Endometrium (tissue), 2 donors: ENCODE measurements around the gene RBM10.
"Not testable (repeated sequence)": the region's sequence is repeated elsewhere in the genome, so short reads cannot be mapped to it uniquely, and the experiment has no call there.

Experiments used
- FAIRE-seq: peaks from 2 replicates; lab custom pipeline; 2012; peaks lifted over from hg19 to GRCh38; lab: Jason Lieb, UNC
- donor health status: control.
- donor health status: control.

Gene RBM10, protein sequence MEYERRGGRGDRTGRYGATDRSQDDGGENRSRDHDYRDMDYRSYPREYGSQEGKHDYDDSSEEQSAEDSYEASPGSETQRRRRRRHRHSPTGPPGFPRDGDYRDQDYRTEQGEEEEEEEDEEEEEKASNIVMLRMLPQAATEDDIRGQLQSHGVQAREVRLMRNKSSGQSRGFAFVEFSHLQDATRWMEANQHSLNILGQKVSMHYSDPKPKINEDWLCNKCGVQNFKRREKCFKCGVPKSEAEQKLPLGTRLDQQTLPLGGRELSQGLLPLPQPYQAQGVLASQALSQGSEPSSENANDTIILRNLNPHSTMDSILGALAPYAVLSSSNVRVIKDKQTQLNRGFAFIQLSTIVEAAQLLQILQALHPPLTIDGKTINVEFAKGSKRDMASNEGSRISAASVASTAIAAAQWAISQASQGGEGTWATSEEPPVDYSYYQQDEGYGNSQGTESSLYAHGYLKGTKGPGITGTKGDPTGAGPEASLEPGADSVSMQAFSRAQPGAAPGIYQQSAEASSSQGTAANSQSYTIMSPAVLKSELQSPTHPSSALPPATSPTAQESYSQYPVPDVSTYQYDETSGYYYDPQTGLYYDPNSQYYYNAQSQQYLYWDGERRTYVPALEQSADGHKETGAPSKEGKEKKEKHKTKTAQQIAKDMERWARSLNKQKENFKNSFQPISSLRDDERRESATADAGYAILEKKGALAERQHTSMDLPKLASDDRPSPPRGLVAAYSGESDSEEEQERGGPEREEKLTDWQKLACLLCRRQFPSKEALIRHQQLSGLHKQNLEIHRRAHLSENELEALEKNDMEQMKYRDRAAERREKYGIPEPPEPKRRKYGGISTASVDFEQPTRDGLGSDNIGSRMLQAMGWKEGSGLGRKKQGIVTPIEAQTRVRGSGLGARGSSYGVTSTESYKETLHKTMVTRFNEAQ

DNA sequence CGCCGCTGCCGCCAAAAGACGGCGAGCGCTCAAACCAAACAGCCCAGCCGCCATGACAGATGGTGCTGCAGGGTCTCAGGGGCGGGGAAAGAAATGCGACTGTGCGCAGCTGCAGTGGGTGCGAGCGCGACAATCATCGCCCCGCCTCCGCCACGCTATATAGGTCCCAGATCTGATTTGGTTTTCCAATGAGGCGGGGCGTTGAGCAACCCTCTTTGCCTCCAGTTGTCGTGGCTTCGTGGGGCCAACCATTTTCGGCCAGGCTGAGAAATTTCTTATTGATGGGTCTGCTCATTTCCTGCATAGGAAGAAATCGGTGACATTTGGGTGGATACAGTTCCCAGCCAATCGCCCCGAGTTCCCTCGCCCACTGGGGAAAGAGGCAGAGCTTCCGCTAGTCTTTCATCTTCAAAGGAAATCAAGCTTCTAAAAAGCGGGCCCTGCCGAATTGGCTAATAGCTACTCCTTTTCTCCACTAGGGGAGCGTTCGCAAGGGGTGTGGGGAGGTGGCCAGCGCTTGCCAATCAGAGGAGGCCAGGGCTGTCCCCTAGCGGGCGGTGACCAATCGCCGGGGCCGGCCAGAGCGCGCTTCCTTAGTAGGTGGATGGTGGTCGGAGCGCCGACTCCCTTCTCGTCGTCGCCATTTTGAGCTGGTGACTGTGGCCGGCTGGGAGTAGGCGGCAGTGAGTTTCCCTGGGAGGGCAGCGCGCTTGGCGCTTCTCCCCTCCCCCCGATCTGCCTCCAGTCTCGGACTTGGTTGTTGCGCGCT lies at the start of gene RBM10, which contains the start of gene NDUFB11:
RBM10 (plus strand) TSS at position 596 of the 769 bp plus-strand sequence. CDS start 2,261 bp downstream, outside the sequence.
NDUFB11 (minus strand) TSS at position 77 of the 769 bp plus-strand sequence; CDS start at position 54, 23 bp downstream.
- FAIRE-seq: no peak

DNA sequence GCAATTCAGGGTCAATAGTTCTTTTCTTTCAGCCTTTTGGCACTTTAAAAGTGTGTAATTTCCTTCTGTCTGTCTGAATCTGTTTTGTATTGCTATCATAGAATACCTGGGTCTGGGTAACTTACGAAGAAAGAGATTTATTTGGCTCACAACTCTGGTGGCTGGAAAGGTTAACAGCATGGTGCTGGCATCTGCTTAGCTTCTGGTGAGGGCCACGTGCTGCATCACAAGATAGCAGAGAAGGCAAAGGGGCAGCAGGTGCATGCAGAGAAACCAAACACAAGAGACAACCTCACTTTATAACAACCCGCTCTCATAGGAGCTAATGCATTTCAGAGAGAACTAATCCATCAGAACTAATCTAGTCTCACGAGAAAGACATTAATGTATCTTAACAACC lies 48.0 kb upstream of the RBM10 start:
- no peak for FAIRE-seq

DNA sequence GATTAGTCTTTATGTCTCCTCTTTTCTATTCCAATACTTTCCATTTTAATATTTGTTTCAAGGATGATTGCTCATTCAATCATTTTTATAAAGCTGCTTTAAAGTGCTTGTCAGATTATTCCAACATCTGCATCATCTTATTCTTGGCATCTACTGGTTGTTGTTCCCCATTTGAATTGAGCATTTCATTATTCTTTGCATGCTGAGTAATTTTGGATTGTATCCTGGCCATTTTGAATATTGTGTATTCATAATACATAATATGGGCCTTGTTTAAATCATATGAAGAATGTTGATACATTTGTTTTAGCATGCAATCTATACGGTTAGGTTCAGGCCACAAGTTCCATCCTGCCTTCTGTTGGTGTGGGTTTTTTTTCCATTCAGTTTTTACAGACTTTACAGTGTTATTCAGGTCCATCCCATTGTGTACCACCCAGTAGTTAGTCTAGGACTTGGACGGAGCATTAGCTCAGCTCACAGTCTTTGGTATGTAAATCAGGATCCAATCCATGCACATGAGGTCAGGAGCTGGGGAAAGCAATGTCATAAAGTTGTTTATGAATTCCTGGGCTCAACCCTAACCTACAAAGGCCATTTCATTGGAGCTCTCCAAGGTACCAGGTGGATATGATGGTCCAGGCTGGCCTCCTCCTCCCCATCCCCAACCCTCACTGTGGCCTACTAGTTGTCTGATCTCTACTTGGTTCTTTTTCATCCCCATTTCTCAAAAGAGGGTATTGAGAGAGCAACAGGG lies 46.5 kb upstream of the RBM10 start:
- FAIRE-seq: no peak

DNA sequence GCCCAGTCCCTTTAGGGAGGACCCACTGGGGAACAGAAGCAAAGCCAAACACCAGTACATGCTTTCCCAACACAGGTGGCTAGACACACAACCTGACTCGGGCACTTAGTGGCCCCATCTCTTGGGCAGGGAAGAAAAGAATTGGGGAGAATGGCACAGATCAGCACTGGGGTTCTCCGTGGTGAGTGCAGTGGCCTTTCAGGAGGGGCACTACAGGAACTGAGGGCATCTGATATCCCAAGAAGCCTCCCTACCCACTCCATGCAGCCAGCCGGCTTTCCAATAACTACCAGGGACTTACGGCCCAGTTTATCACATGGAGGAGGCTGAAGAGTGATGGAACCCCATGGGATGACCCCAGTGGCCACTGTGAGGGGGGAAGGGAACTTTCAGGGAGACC lies 43.8 kb upstream of the RBM10 start:
- FAIRE-seq: no peak

DNA sequence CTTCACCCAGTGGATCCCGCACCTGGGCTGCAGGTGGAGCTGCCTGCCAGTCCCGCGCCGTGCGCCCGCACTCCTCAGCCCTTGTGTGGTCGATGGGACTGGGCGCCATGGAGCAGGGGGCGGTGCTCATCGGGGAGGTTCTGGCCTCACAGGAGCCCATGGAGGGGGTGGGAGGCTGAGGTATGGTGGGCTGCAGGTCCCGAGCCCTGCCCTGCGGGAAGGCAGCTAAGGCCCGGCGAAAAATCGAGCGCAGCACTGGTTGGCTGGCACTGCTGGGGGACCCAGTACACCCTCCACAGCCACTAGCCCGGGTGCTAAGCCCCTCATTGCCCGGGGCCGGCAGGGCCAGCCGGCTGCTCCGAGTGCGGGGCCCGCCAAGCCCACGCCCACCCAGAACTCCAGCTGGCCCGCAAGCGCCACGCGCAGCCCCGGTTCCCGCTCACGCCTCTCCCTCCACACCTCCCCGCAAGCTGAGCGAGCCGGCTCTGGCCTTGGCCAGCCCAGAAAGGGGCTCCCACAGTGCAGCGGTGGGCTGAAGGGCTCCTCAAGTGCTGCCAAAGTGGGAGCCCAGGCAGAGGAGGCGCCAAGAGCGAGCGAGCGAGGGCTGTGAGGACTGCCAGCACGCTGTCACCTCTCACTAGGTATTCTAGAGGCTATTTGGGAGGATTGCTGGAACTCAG lies 33.9 kb upstream of the RBM10 start:
- not testable (repeated sequence) for FAIRE-seq

DNA sequence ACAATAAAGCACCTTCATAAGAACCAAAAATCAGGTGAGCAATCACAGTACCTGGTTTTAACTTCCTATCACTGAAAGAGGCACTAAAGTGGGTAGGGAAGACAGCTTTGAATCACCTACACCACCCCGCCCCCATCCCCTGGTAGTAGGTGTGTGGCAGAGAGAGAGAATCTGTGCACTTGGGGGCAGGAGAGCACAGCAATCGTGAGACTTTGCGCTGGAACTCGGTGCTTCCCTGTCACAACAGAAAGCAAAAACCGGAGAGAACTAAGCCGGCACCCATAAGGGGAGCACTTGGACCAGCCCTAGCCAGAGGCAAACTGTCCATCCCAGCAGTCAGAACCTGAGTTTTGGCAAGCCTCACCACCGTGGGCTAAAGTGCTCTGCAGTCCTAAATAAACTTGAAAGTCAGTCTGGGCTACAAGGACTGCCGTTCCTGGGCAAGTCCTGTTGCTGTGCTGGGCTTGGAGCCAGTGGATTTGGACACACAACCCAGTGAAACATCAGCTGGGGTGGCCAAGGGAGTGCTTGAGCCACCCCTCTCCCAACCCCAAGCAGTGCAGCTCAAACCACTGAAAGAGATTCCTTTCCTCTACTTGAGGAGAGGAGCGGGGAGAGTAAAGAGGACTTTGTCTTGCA lies 32.6 kb upstream of the RBM10 start:
- no peak for FAIRE-seq

DNA sequence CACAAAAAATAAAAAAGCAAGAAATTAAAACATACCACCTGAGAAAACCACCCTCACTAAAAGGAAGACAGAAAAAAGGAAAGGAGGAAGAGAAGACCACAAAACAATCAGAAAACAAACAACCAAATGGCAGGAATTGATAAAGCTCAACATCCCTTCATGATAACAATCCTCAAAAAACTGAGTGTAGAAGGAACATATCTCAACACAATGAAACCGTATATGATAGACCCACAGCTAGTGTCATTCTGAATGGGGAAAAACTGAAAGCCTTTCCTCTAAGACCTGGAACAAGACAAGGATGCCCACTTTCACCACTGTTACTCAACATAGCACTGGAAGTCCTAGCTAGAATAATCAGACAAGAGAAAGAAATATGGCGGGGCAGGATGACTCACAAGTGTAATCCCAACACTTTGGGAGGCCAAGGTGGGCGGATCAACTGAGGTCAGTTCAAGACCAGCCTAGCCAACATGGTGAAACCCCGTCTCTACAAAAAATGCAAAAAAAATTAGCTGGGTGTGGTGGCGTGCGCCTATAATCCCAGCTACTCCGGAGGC lies 28.4 kb upstream of the RBM10 start:
- FAIRE-seq: not testable (repeated sequence)

DNA sequence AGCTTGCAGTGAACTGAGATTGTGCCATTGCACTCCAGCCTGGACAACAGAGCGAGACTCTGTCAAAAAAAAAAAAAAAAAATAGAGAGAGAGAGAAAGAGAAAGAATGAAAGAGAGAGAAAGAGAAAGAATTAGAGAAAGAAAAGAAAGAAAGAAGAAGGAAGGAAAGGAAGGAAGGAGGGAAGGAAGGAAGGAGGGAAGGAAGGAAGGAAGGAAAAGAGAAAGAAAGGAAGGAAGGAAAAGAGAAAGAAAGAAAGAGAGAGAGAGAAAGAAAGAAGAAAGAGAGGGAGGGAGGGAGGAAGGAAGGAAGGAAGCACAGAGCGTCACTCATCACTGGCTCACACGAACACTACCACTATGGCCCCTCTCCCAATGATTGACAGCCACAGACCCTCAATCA lies 20.6 kb upstream of the RBM10 start:
- FAIRE-seq: not testable (repeated sequence)

DNA sequence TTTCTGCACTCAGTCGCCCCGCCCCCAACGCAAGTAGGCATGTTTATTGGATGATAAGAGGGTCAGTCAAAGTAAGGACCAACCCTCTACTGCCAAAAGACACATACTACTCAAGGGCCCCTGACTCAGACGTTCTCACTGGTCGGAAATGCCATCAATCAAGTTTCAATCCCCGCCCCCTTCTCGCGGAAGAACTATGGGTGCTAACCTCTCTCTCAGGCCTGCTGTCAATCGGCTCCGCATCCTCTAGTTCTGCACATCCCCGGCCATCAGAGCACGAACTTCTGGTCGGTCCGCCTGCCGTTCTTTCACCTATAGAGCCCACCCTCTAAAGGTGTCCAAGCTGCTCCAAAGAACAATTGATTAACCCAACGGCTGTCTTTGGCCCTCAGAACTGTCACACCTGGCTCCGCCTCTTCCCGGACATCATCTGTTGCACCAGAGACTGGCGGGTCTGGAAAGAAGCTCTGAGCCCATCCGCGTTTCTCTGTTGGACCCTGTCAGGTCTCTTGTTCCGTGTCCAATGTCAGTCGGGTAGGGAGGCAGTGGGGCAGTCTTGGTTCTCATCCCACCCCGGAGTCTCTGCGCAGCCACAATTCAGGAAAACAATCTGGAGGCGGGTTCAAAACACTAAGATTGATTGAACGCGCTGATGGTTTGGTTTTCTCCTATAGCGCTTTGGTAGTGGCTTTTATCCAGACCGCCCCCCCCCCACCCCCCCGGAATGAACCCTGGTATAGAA lies 15.7 kb upstream of the RBM10 start:
- FAIRE-seq: peak; percentile 91

DNA sequence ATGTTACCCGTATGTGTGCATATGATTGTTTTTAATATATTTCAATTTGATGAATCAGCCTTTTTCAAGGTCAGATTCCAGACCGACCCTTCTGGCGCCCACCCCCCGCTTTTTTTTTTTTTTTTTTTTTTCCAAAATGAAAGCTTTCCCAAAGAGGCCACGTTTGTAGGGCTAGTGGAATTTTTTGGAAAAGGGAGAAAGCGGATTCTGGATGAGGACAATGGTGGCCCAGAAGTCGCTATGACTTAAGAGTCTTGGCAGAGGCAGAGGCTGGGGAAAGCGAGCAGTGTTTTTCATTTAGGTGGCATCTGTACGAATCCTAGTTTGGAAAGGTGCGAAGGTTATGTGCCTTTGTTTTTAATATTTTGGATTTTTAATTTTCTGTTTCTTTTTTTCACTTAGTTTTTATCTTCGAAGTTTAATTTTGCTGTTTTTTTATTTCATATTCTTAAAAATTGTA lies 15.1 kb upstream of the RBM10 start:
- FAIRE-seq: no peak

DNA sequence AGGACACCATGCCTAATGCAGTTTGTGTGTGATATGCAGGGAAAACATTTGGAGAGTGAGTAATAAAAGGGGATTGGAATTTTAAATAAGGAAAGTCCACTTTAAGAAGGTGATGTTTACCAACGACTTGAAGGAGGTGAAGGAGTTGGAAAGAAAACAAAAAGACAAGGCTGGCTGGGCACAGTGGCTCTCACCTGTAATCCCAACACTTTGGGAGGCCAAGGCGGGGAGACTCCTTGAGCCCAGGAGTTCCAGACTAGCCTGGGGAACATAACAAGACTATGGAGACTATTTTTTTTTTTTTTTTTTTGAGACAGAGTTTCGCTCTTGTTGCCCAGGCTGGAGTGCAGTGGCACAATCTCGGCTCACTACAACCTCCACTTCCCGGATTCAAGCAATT lies 11.5 kb upstream of the RBM10 start:
- FAIRE-seq: no peak

DNA sequence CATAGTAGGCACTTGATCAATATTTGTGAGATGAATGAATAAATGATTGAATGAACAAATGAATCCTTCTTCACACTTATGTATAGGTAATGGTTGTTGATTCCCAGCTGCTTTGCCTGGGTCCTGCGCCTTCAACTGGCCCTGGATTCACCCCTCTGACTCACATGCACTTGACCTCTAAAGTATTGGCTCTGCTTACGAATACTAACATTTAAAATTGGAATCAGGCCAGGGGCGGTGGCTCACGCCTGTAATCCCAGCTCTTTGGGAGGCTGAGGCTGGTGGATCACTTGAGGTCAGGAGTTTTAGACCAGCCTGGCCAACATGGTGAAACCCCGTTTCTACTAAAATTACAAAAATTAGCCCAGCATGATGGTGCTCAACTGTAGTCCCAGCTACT lies 9.4 kb upstream of the RBM10 start:
- FAIRE-seq: not testable (repeated sequence)

DNA sequence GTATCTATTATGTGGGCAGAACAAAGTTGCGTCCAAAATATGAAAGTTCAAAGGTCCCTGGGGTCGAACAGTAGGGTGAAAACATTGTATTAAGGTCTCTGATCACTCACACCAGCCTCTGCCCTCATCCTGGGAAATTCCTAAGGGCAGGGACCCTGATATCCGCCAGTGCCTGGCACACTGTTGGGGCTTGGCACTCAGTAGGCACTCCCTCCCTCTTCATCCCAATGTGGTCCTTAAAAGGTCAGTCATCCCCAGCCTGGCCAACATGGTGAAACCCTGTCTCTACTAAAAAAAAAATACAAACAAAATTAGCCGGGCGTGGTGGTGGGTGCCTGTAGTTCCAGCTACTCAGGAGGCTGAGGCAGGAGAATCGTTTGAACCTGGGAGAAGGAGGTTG lies 6.8 kb upstream of the RBM10 start:
- no peak for FAIRE-seq

DNA sequence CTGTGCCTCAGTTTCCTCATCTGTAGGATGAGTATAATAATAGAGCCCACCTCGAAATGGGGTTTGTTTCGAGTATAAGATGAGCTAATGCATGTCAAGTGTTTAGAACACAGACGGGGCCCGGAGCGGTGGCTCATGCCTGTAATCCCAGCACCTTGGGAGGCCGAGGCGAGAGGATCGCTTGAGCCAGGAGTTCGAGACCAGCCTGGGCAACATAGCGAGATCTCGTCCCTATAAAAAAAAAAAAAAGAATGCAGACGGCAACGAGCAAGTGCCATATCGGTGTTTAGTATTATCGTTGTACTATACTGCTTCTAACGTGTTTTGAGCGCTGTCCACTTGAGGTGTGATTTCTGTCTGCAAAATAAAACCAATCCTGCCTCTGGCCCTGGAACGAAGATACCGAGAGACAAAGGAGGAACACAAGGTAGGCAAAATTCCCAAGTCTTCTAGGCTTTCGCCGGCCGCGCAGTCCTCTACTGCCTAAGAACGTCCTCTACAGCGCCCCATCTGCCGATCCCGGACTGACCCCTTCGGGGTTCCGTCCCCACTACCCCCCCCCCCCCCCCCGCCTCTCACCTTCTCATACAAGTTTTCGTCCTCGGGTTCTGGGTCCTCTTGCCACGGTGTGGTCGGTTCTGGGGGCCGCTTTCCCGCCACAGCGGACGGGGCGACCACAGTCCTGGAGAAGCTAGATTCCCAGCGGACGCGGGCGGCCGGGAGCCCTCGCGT lies 961 bp upstream of the RBM10 start:
- no peak for FAIRE-seq

DNA sequence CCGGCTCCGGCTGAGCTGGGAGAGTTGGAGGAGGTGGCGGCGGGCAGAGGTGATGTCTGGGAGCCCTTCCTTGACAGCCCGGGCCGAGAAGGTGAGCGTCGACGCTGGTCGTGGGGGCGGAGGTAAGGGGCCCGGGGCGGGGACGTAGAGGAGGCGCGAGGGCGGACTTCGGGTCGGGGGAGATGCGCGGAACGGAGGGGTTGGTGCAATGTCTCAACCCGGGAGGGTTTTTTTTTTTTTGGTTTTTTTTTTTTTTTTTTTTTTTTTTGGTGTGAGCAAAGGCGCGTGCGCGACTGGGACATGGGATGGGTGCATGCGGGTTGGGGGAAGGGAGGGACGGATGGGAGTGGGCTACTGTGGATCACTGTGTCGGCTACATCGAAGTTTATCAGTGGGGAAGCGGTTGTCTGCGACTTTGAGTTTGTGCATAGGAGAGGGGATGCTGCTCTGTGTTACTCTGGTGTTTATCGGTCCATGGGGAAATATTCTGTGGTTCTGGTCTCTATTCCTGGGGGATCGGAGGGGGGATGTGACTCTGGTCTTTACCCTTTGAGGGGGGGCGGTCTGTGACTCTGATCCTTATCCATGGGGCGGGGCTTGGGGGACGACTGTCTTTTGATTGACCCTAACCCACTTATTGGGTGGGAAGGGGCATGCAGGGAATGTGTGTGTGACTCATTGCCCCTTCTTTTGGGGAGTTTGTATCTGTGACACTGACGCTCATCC lies 537 bp downstream of the RBM10 start:
- no peak for FAIRE-seq

DNA sequence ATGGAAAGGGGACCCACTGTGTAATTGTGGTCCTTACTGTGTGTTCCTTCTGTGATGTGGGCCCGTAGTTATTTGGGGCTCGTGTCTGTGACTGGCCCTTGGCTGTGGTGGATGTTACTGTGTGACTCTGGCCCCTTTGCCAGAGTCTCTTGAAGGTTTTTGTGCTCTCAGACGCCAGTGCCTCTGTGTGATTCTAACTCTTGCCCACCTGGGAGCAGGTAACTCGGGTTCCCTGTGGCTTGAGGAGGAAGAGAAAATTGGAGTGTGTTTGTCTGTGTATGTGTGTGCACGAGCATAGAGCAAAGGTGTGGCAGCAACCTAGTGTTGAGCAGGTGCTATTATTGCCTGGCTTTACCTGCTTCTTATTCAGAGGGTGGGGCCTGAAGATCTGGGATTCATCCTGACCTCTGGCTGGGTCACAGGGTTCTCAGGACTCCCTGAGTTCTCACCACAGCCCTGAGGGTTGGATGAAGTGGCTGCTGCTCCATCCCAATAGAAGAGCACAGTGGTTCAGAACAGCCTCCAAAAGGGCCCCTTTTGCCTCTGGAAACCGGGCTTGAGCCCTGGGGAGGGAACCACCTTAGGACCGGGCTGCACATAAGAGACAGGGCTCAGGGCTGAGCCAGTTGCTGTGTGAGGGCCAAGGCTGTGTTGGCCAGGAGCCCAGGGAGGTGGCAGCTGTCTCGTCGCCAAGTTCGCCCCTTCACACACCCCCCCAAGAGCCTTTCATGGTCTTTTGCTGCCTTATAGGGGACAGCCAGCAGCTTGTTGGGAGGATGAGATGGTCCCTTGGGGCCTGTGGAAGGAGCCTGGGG lies 1.3 kb downstream of the RBM10 start:
- no peak for FAIRE-seq
